NCI-H1930 (cell line): ENCODE data around the gene PDGFC.

Source experiments
- DNase-seq, 2 experiments: peaks; one replicate each; lab custom pipeline; 2025; lab: John Stamatoyannopoulos, UW

Gene PDGFC

DNA sequence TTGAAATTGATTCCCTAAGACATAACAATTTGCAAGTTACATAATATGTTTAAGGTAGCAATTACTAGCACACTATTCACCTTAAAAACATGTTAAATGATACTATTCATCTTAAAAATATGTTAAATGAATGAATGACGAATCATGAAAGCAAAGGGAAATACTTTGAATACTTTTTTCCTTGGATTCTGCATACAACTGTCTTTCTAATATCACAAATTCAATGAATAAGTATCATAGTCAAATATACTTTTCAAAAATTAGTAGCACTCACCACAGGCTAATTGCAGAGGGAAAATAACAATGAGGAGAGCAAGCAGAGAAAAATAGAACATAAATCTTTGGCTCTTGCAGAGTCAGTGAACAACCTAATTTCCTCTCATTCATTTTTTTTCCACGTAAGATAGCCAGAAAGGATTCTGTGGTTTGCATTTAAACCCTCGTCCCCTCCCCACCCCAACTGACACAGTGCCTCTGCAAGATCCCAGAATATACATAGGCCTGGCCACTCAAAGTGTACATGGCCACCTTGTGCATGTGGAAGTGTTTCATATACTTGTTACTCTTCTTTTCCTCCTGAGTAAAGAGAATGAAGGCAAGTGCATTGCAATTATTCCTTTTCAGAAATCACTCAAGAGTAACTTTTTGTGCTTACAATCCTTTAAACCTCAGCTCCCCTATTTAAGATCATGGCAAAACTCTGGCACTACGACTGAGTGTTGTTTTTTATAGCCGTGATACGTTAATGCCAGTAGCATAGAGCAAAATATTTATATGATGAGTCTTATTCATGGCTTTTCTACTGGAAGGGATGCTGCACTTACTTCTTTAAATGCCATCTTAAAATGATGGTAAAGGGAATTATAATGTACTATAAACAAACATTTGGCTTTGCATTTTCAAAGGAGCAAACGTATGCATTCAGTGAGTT lies 236.4 kb downstream of the PDGFC start:
- no peak for DNase-seq

DNA sequence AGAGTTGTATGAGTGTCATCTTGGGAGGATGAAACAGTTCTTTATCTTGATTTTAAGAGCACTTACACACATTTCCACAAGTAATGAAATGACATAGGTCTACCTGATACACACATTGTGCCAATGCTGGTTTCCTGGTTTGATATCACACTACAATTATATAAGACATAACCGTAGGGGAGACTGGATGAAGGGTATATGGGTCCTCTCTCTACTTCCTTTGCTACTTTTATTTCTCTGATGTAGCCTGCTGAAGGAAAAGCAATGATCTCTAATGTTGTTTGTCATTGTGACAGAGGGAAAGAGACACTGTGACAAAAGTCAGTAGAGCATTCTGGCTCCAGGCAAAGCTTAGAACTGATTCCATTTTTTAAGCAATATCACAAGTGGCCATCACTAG lies 238.0 kb downstream of the PDGFC start:
- no peak for DNase-seq

DNA sequence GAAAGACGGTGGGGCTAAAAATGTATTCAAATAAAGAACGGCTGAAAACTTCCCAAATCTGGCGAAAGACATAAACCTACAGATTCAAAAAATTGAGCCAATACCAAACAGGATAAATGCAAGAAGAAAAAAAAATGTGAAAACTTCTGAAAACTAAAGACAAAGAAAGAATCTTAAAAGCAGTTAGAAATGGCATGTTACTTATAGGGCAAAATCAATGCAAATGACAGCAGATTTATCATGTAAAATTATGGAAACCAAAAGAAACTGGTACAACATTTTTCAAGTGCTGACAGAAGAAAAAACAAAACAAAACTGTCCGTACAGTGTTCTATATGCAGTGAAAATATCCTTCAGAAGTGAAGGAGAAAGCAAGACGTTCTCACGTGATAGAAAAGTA lies 239.0 kb downstream of the PDGFC start:
- no peak for DNase-seq

DNA sequence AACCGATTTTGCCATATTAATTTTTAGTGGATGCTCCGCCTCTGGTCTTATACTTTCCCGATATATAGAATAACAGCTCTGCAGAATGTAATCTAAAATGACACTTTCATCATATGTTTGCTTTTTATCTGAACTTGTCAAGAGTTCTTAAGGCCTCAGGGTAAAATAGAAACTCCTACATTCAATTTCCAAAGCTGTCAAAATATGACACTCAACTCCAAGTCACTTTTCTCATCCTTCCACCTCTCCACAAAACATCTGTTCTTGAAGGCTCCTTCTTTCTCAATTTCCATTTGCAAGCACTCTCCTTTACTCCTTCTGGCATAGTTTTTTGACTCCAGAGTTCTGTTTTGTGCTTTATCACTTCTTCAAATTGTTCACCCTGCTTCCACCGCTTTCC lies 242.2 kb downstream of the PDGFC start:
- no peak for DNase-seq

DNA sequence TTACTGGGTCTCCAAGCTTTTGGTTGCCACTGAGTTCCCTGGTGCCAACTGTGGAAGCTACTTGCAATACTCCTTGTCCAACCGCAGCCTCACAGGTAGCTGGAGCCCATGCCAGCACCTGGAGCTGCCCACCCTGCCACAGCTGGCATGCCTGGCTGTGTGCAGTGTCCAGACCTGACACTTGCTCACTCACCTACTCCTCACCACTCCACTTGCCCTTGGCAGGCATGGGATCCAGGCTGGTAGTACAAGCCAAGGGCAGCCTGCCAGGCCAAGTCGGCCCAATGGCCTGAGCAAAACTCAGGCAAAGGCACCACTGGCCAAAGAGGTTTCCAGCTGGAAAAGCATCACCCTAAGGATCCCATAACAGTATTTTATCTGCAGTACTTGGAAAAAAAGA lies 246.3 kb downstream of the PDGFC start:
- no peak for DNase-seq

DNA sequence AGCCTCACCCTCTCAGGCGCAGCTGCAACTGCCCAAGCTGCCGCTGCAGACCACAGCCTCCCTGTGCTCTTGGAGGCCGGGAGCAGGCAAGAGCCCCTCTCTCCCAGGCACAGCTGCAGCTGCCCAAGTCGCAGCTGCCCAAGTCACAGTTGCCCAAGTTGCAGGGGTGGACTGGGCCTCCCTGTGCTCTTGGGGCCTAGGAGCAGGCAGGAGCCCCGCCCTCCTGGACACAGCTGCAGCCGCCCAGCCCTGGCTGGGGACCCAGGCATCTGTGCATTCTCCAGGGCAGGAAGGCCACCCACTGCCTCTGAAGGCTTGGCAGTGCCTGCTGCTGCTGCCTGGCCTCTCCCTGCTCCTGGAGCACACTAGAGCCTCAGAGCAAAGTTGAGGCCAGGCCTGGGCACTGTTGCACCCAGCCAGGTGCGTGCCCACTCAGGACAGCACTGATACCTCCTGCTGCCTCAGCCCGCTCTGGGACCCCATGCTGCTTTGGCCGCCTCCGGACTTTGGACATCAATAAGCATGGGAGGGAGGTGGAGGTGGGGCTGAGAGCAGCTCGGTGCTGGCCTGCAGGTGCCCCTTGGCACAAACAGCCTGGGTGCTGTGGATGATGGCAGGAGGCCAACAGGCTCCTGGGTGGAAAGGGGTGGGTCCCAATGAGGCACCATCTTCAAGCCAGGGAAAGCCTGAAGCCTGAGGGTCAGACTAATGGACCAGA lies 247.5 kb downstream of the PDGFC start:
- no peak for DNase-seq

DNA sequence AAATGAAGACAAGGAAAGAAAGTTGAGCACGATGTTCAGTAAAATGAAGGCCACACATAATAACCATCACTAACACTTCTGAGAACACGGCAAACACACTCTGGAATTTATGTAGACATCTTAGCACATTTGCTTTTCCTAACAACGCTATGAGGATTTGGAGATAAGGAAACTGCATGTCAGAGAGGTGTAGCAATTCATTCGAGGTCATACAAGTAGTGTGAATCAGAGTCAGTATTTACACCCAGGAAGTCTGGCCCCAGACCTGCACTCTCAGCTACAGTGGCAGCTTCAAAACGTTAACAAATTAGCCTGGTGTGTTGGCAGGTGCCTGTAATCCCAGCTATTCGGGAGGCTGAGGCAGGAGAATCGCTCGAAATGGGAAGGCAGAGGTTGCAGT lies 253.4 kb downstream of the PDGFC start:
- DNase-seq = no peak

DNA sequence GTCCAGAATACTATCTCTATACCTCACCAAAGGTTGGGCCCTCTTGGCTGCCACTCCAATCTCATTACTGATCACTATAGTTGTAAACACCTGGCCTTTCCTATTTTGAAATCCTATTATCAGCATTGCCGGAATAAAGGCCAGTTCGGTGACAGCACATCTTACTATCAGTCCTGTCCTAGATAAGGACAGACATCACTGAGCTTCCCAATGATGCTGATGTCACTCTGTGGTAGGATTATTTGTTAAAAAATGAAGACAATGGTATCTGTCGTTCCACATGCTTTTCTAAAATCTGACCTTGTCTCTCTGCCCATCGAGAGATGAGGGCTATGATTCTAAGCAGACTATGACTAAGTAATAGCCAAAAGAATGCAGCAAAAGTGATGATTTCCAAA lies 260.4 kb downstream of the PDGFC start:
- DNase-seq = no peak
